Memory B cell (primary cell): ENCODE data around the gene CELF4.

Source experiments
- ATAC-seq: fragments of 150-1000 bp; cut with Tn5 transposase; 2 replicates; pipeline ENCODE4 v1.10.0; 2021; ENCODE audit warnings: low read depth, mild to moderate bottlenecking, moderate library complexity
- DNase-seq, 2 donors: peaks; one replicate each; pipeline ENCODE4 v3.0.0; 2022; ENCODE audit warnings: low spot score in 2 of 2
- H3K27ac Mint-ChIP-seq: one replicate; pipeline ENCODE4 v1.8.0; 2022; ENCODE audit warnings: mild to moderate bottlenecking, moderate library complexity, mixed read lengths
- H3K27me3 Mint-ChIP-seq: one replicate; pipeline ENCODE4 v1.8.0; 2022; ENCODE audit warnings: mixed read lengths
- H3K36me3 Mint-ChIP-seq: one replicate; pipeline ENCODE4 v1.8.0; 2022; ENCODE audit warnings: mild to moderate bottlenecking, mixed read lengths
- H3K4me1 Mint-ChIP-seq: one replicate; pipeline ENCODE4 v1.8.0; 2022; ENCODE audit warnings: mixed read lengths
- H3K4me3 Mint-ChIP-seq: one replicate; pipeline ENCODE4 v1.8.0; 2022; ENCODE audit warnings: mild to moderate bottlenecking, moderate library complexity, mixed read lengths
- H3K9me3 Mint-ChIP-seq: one replicate; pipeline ENCODE4 v1.8.0; 2022; ENCODE audit warnings: mixed read lengths

Gene CELF4

GRCh38 chr18:37341016-37341415 lies 224.6 kb downstream of the CELF4 start:
- H3K27me3 Mint-ChIP-seq, result peaks cover 16% of the 10 kb centered on the region
- no peaks in the 10 kb centered on the region for H3K36me3 Mint-ChIP-seq

GRCh38 chr18:37339701-37340215 lies 225.8 kb downstream of the CELF4 start:
- DNase-seq (no peak), ATAC-seq (no peak)
- Mint-ChIP-seq H3K9me3 (no peaks in the 10 kb centered on the region), H3K4me3 (no peak overlapping the region), H3K4me1 (peaks cover 10% of the 10 kb centered on the region), H3K27ac (no peak overlapping the region), H3K36me3 (no peaks in the 10 kb centered on the region), H3K27me3 (peaks cover 18% of the 10 kb centered on the region)

More at GRCh38 chr18:37341016-37341415, 224.6 kb downstream of the CELF4 start:
- Mint-ChIP-seq H3K4me3 (no peak overlapping the region), H3K27ac (no peak overlapping the region), H3K9me3 (no peaks in the 10 kb centered on the region), H3K4me1 (peaks cover 10% of the 10 kb centered on the region)
- DNase-seq, result no peak
- ATAC-seq, result no peak

GRCh38 chr18:37336568-37337285 lies 228.9 kb downstream of the CELF4 start:
- no peaks in the 10 kb centered on the region for H3K4me1 Mint-ChIP-seq

GRCh38 chr18:37335409-37335736 lies 230.2 kb downstream of the CELF4 start:
- H3K27ac Mint-ChIP-seq, result no peak overlapping the region
- no peak for ATAC-seq
- no peaks in the 10 kb centered on the region for H3K4me1 Mint-ChIP-seq
- no peak overlapping the region for H3K4me3 Mint-ChIP-seq
- H3K27me3 Mint-ChIP-seq, result peaks cover 10% of the 10 kb centered on the region
- no peak for DNase-seq
- H3K9me3 Mint-ChIP-seq, result no peaks in the 10 kb centered on the region
- H3K36me3 Mint-ChIP-seq, result no peaks in the 10 kb centered on the region

More at GRCh38 chr18:37336568-37337285, 228.9 kb downstream of the CELF4 start:
- Mint-ChIP-seq H3K4me3 (no peak overlapping the region), H3K27ac (no peak overlapping the region), H3K27me3 (peaks cover 11% of the 10 kb centered on the region), H3K9me3 (no peaks in the 10 kb centered on the region), H3K36me3 (no peaks in the 10 kb centered on the region)
- ATAC-seq (no peak), DNase-seq (no peak)

- no peak for ATAC-seq
- peaks cover 10% of the 10 kb centered on the region for H3K27me3 Mint-ChIP-seq
- H3K4me1 Mint-ChIP-seq, result no peaks in the 10 kb centered on the region
Observed at GRCh38 chr18:37334631-37335408, 230.8 kb downstream of the CELF4 start.

DNA sequence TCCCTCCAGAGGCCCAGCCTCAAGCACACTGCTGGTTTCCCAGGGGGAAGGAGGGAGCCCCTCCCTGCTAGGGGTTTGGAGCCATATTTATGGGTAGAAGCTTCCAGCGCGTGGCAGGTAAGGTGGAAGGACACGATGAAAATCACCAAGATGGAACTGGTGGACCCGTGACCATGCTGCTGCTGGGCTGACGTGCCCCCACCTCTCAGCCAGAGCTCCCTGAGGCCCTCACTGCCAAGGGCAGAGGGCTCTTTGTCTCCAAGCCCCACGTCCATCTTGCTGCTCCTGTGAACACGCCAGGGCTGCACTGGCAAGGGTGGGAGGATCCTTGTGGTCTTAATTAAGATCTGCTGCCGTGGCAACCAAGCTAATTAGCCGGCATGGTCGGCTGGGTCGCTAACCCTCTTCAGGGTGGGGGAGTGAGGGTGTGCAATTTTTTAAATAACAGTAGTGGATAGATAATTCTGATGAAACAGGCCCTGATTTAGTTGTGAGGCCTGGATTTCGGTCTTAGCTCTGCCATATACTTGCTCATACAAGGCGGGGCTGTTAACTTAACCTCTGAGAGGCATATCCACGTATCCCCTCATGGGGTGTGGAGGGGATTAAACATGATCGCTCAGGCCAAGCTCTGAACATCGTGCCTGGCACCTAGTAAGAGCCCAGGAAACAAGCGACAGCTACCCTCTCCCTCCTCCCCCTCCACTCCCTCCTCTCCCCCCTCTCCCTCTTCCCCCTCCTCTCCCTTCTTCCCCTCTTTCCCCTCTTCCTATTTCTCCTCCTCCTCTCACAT lies 232.8 kb downstream of the CELF4 start:
- no peaks in the 10 kb centered on the region for H3K9me3 Mint-ChIP-seq

More at GRCh38 chr18:37334631-37335408, 230.8 kb downstream of the CELF4 start:
- DNase-seq, result no peak
- Mint-ChIP-seq H3K9me3 (no peaks in the 10 kb centered on the region), H3K4me3 (no peak overlapping the region), H3K27ac (no peak overlapping the region), H3K36me3 (no peaks in the 10 kb centered on the region)

DNA sequence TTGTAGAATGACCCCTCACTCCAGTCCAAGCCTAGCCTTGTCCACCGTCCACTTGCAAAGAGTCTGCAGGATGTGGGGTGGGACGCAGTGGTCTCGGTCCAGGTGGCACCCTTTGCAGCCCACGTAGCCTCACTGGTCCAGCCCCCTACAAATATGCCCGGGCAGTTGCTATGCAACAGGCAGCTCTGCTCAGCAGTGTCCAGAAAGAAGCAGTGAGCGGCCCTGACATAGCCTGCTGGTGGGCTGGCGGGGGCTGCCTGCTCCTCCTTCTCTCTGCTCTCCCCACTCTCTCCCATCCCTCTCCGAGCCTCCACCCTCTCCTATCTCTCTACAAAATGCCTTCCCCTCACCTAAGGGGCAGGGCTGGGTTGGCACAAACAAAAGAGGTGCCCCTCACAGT lies 233.4 kb downstream of the CELF4 start:
- DNase-seq (no peak), ATAC-seq (no peak)
- H3K4me3 Mint-ChIP-seq, result no peak overlapping the region
- H3K4me1 Mint-ChIP-seq, result no peaks in the 10 kb centered on the region
- peaks cover 7% of the 10 kb centered on the region for H3K27me3 Mint-ChIP-seq
- no peaks in the 10 kb centered on the region for H3K9me3 Mint-ChIP-seq
- no peaks in the 10 kb centered on the region for H3K36me3 Mint-ChIP-seq
- H3K27ac Mint-ChIP-seq, result no peak overlapping the region

More for the DNA sequence above, 232.8 kb downstream of the CELF4 start:
- no peak for ATAC-seq
- DNase-seq, result no peak
- no peak overlapping the region for H3K27ac Mint-ChIP-seq
- no peaks in the 10 kb centered on the region for H3K36me3 Mint-ChIP-seq
- H3K4me3 Mint-ChIP-seq, result no peak overlapping the region
- H3K4me1 Mint-ChIP-seq, result no peaks in the 10 kb centered on the region
- peaks cover 8% of the 10 kb centered on the region for H3K27me3 Mint-ChIP-seq

- ATAC-seq, result no peak
- H3K4me3 Mint-ChIP-seq, result no peak overlapping the region
Observed at GRCh38 chr18:37330173-37330572, 235.4 kb downstream of the CELF4 start.

GRCh38 chr18:37328946-37329719 lies 236.5 kb downstream of the CELF4 start:
- Mint-ChIP-seq H3K9me3 (no peaks in the 10 kb centered on the region), H3K4me1 (no peaks in the 10 kb centered on the region), H3K36me3 (no peaks in the 10 kb centered on the region), H3K27ac (no peak overlapping the region), H3K4me3 (no peak overlapping the region), H3K27me3 (peaks cover 7% of the 10 kb centered on the region)
- ATAC-seq (no peak), DNase-seq (no peak)

More at GRCh38 chr18:37330173-37330572, 235.4 kb downstream of the CELF4 start:
- Mint-ChIP-seq H3K9me3 (no peaks in the 10 kb centered on the region), H3K27ac (no peak overlapping the region), H3K4me1 (no peaks in the 10 kb centered on the region), H3K27me3 (peaks cover 8% of the 10 kb centered on the region), H3K36me3 (no peaks in the 10 kb centered on the region)
- no peak for DNase-seq

GRCh38 chr18:37327063-37327577 lies 238.5 kb downstream of the CELF4 start:
- ATAC-seq (no peak), DNase-seq (no peak)
- peaks cover 7% of the 10 kb centered on the region for H3K27me3 Mint-ChIP-seq
- H3K9me3 Mint-ChIP-seq, result no peaks in the 10 kb centered on the region
- H3K4me3 Mint-ChIP-seq, result no peak overlapping the region
- H3K36me3 Mint-ChIP-seq, result no peaks in the 10 kb centered on the region
- H3K27ac Mint-ChIP-seq, result no peak overlapping the region
- H3K4me1 Mint-ChIP-seq, result no peaks in the 10 kb centered on the region

DNA sequence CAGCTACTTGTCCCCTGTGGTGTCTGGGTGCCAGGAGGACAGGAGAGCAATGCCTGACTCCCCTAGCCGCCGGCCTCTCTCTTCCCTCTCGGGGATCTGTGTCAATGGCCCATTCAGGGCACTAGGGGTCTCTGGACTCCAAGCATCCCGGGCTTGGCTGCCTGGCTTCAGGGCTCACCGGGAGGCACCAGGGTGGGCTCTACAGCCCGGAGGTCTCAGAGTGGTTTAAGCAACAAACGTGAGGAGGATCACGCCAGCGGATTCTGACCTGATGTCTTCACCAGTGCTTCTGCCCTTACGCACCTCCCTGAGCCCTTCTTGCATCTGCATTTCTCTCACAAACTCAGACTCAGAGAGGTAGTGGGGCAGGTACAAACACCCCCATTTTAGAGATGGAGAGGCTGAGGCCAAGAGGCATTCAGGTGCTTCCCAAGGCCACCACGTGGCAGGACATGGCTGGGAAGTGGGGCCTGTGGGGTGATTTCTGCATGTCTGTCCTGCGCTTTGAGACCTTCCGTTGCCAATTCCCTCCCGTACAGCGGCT lies 243.0 kb downstream of the CELF4 start:
- H3K4me1 Mint-ChIP-seq, result no peaks in the 10 kb centered on the region
- ATAC-seq (peak; percentile 27), DNase-seq (no peak)
- no peaks in the 10 kb centered on the region for H3K9me3 Mint-ChIP-seq
- H3K36me3 Mint-ChIP-seq, result no peaks in the 10 kb centered on the region
- peaks cover 6% of the 10 kb centered on the region for H3K27me3 Mint-ChIP-seq
- no peak overlapping the region for H3K27ac Mint-ChIP-seq
- no peak overlapping the region for H3K4me3 Mint-ChIP-seq

- H3K36me3 Mint-ChIP-seq, result no peaks in the 10 kb centered on the region
- no peak for DNase-seq
- H3K4me3 Mint-ChIP-seq, result no peak overlapping the region
- H3K27ac Mint-ChIP-seq, result no peak overlapping the region
- no peaks in the 10 kb centered on the region for H3K4me1 Mint-ChIP-seq
- ATAC-seq, result no peak
- peaks cover 6% of the 10 kb centered on the region for H3K27me3 Mint-ChIP-seq
- H3K9me3 Mint-ChIP-seq, result no peaks in the 10 kb centered on the region
Observed at GRCh38 chr18:37321582-37322491, 243.8 kb downstream of the CELF4 start.
